HepG2 (cell line): ENCODE results near the gene EVC. TPM values are rescaled to one million over a fixed set of nuclear protein-coding genes. Genes with fewer than 3 reads are reported as not detected.

Experiments used
- IRX3 ChIP-seq: sonication (generic); formaldehyde crosslinking; IDR thresholded peaks from 2 replicates; pipeline ENCODE4 v1.8.1; 2023; ENCODE audit warnings: mild to moderate bottlenecking, low read depth, missing genetic modification reagents, borderline replicate concordance
- MZF1 ChIP-seq: sonication (generic); formaldehyde crosslinking; IDR thresholded peaks from 2 replicates; pipeline ENCODE4 v1.8.1; 2023; ENCODE audit warnings: mild to moderate bottlenecking, missing genetic modification reagents, borderline replicate concordance
- NRL ChIP-seq: sonication (generic); formaldehyde crosslinking; IDR thresholded peaks from 2 replicates; pipeline ENCODE4 v1.5.0; 2020; ENCODE audit warnings: missing genetic modification reagents, mild to moderate bottlenecking, moderate library complexity, borderline replicate concordance
- PHF8 ChIP-seq: sonication (generic); formaldehyde crosslinking; IDR thresholded peaks from 2 replicates; pipeline ENCODE4 v1.5.0; 2020; ENCODE audit warnings: missing genetic modification reagents
- RAD21 ChIP-seq: fragments of 450-650 bp; formaldehyde crosslinking; IDR thresholded peaks from 2 replicates; pipeline ENCODE4 v1.5.0; 2020; ENCODE audit warnings: mild to moderate bottlenecking
- SRY ChIP-seq: sonication (generic); formaldehyde crosslinking; IDR thresholded peaks from 2 replicates; pipeline ENCODE4 v1.8.0; 2022; ENCODE audit warnings: mild to moderate bottlenecking, missing genetic modification reagents
- STAG1 ChIP-seq: sonication (generic); formaldehyde crosslinking; IDR thresholded peaks from 2 replicates; pipeline ENCODE4 v1.4.0; 2020; ENCODE audit warnings: missing genetic modification reagents
- ZEB1 ChIP-seq: IDR thresholded peaks from 2 replicates; pipeline ENCODE4 v1.6.1; 2012; ENCODE audit warnings: mild to moderate bottlenecking, low read depth, inconsistent platforms; ENCODE audit not compliant: insufficient replicate concordance
- ZFP37 ChIP-seq: sonication (generic); formaldehyde crosslinking; IDR thresholded peaks from 2 replicates; pipeline ENCODE4 v1.4.0; 2020; ENCODE audit warnings: missing genetic modification reagents, borderline replicate concordance
- ZNF343 ChIP-seq: sonication (generic); formaldehyde crosslinking; IDR thresholded peaks from 2 replicates; pipeline ENCODE4 v1.4.0; 2020; ENCODE audit warnings: mild to moderate bottlenecking, missing genetic modification reagents
- ZNF430 ChIP-seq: sonication (generic); formaldehyde crosslinking; IDR thresholded peaks from 2 replicates; pipeline ENCODE4 v1.9.0; 2021; ENCODE audit warnings: mild to moderate bottlenecking, missing genetic modification reagents
- ZNF546 ChIP-seq: sonication (generic); formaldehyde crosslinking; conservative IDR thresholded peaks from 2 replicates; pipeline ENCODE4 v1.8.1; 2023; ENCODE audit warnings: mild to moderate bottlenecking, missing genetic modification reagents
- ZNF749 ChIP-seq: sonication (generic); formaldehyde crosslinking; IDR thresholded peaks from 2 replicates; pipeline ENCODE4 v1.8.0; 2022; ENCODE audit warnings: mild to moderate bottlenecking, missing genetic modification reagents, moderate library complexity, borderline replicate concordance
- ZNF777 ChIP-seq: sonication (generic); formaldehyde crosslinking; IDR thresholded peaks from 2 replicates; pipeline ENCODE4 v1.4.0; 2020; ENCODE audit warnings: missing genetic modification reagents
- polyA plus RNA-seq, 8 experiments: library from polyadenylated mRNA; depleted of rRNA in 3 of 8; stranded (reverse) in 7 of 8; unstranded in 1 of 8; fragments of >200 nt; fragmentation: Illumina TruSeq in 4 of 8; extraction: Trizol in 4 of 8; gene quantifications; 2 replicates each; pipeline versions ENCODE4 v1.2.1 to v1.2.3, GENCODE V29; 2011 to 2016; ENCODE audit warnings: low read depth in 4 of 8, missing spikeins in 1 of 8, mixed read lengths in 1 of 8; ENCODE audit not compliant: insufficient read depth in 1 of 8
- total RNA-seq, 5 experiments: library from RNA; depleted of rRNA; stranded (reverse); fragments of >200 nt; fragmentation: Illumina TruSeq; extraction: Trizol; gene quantifications; 2 replicates each; pipeline ENCODE4 v1.2.3, GENCODE V29; 2016; ENCODE audit warnings: low read depth in 1 of 5
- TF ChIP-seq, protein P1 (sequence below): IDR thresholded peaks from 2 replicates; pipeline ENCODE4 v1.6.1; 2012; ENCODE audit warnings: inconsistent platforms

The EVC gene
- total and polyA plus RNA-seq, 2 of the 13 experiments (the other 11 are each of a cell fraction or from before 2014, with no cell fraction given), result 3.1 to 4.9 TPM

- TF ChIP-seq NRL (CRISPR knock-in tag) (peak; percentile 19; the same call in 1 of the 2 replicates), STAG1 (no peak), PHF8 (peak; percentile 4; the same call in 1 of the 2 replicates), ZNF546 (CRISPR knock-in tag) (peak; percentile 69; the same call in 1 of the 2 replicates), SRY (CRISPR knock-in tag) (0 out of 2 replicates have a peak, but pooled peaks have one; percentile 36), ZNF777 (CRISPR knock-in tag) (peak; percentile 43; the same call in 1 of the 2 replicates), IRX3 (CRISPR knock-in tag) (0 out of 2 replicates have a peak, but pooled peaks have one; percentile 51), RAD21 (CRISPR knock-in tag) (peak; percentile 22), ZNF749 (CRISPR knock-in tag) (no peak), MZF1 (CRISPR knock-in tag) (no peak), ZNF430 (0 out of 2 replicates have a peak, but pooled peaks have one; percentile 26), ZFP37 (no peak), ZNF343 (0 out of 2 replicates have a peak, but pooled peaks have one; percentile 52), ZEB1 (no peak)
- TF ChIP-seq, protein P1, sequence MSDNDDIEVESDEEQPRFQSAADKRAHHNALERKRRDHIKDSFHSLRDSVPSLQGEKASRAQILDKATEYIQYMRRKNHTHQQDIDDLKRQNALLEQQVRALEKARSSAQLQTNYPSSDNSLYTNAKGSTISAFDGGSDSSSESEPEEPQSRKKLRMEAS, result peak; percentile 56; the same call in 1 of the 2 replicates
Observed at GRCh38 chr4:5711479-5712184, 631 bp downstream of the EVC start (continued).
